HepG2 (cell line): ENCODE results near the gene PYGB. TPM values are rescaled to one million over a fixed set of nuclear protein-coding genes. Genes with fewer than 3 reads are reported as not detected.

Source experiments
- CAMTA2 ChIP-seq: sonication (generic); formaldehyde crosslinking; IDR thresholded peaks from 2 replicates; pipeline ENCODE4 v1.4.0; 2020; ENCODE audit warnings: mild to moderate bottlenecking, missing genetic modification reagents, borderline replicate concordance
- HNRNPLL ChIP-seq: fragments of 200-400 bp; formaldehyde crosslinking; IDR thresholded peaks from 2 replicates; pipeline ENCODE4 v1.6.1; 2017; ENCODE audit warnings: mild to moderate bottlenecking, low read depth, low read length; ENCODE audit not compliant: poor library complexity, severe bottlenecking
- MEIS2 ChIP-seq: sonication (generic); formaldehyde crosslinking; IDR thresholded peaks from 2 replicates; pipeline ENCODE4 v1.9.0; 2021; ENCODE audit warnings: mild to moderate bottlenecking, missing genetic modification reagents
- MLLT10 ChIP-seq: sonication (generic); formaldehyde crosslinking; IDR thresholded peaks from 2 replicates; pipeline ENCODE4 v1.4.0; 2020; ENCODE audit warnings: missing genetic modification reagents
- RBAK ChIP-seq: sonication (generic); formaldehyde crosslinking; IDR thresholded peaks from 2 replicates; pipeline ENCODE4 v1.5.1; 2020; ENCODE audit warnings: mild to moderate bottlenecking, missing genetic modification reagents
- SIX1 ChIP-seq: sonication (generic); formaldehyde crosslinking; IDR thresholded peaks from 2 replicates; pipeline ENCODE4 v1.4.0; 2020; ENCODE audit warnings: missing genetic modification reagents, borderline replicate concordance
- STAG1 ChIP-seq: sonication (generic); formaldehyde crosslinking; IDR thresholded peaks from 2 replicates; pipeline ENCODE4 v1.4.0; 2020; ENCODE audit warnings: missing genetic modification reagents
- ZNF280B ChIP-seq: sonication (generic); formaldehyde crosslinking; IDR thresholded peaks from 2 replicates; pipeline ENCODE4 v1.5.0; 2020; ENCODE audit warnings: missing genetic modification reagents, mild to moderate bottlenecking, borderline replicate concordance
- ZNF431 ChIP-seq: sonication (generic); formaldehyde crosslinking; IDR thresholded peaks from 2 replicates; pipeline ENCODE4 v1.9.0; 2022; ENCODE audit warnings: missing genetic modification reagents, low read depth, mild to moderate bottlenecking, borderline replicate concordance
- ZNF883 ChIP-seq: sonication (generic); formaldehyde crosslinking; IDR thresholded peaks from 2 replicates; pipeline ENCODE4 v1.5.1; 2020; ENCODE audit warnings: mild to moderate bottlenecking, missing genetic modification reagents; ENCODE audit errors: not compliant biosample characterization
- polyA plus RNA-seq, 8 experiments: library from polyadenylated mRNA; depleted of rRNA in 3 of 8; stranded (reverse) in 7 of 8; unstranded in 1 of 8; fragments of >200 nt; fragmentation: Illumina TruSeq in 4 of 8; extraction: Trizol in 4 of 8; gene quantifications; 2 replicates each; pipeline versions ENCODE4 v1.2.1 to v1.2.3, GENCODE V29; 2011 to 2016; ENCODE audit warnings: low read depth in 4 of 8, missing spikeins in 1 of 8, mixed read lengths in 1 of 8; ENCODE audit not compliant: insufficient read depth in 1 of 8
- total RNA-seq, 5 experiments: library from RNA; depleted of rRNA; stranded (reverse); fragments of >200 nt; fragmentation: Illumina TruSeq; extraction: Trizol; gene quantifications; 2 replicates each; pipeline ENCODE4 v1.2.3, GENCODE V29; 2016; ENCODE audit warnings: low read depth in 1 of 5
- TF ChIP-seq, protein P1 (sequence below): sonication (generic); formaldehyde crosslinking; IDR thresholded peaks from 2 replicates; pipeline ENCODE4 v1.5.0; 2020; ENCODE audit warnings: missing genetic modification reagents, mild to moderate bottlenecking, borderline replicate concordance
- TF ChIP-seq, protein P2 (sequence below): sonication (generic); formaldehyde crosslinking; IDR thresholded peaks from 2 replicates; pipeline ENCODE4 v1.4.0; 2020; ENCODE audit warnings: mild to moderate bottlenecking, missing genetic modification reagents
- TF ChIP-seq, protein P3 (sequence below): sonication (generic); formaldehyde crosslinking; IDR thresholded peaks from 2 replicates; pipeline ENCODE4 v1.5.1; 2020; ENCODE audit warnings: mild to moderate bottlenecking, missing genetic modification reagents, moderate library complexity
- TF ChIP-seq, protein P4 (sequence below): sonication (generic); formaldehyde crosslinking; IDR thresholded peaks from 2 replicates; pipeline ENCODE4 v1.4.0; 2020; ENCODE audit warnings: missing genetic modification reagents
- TF ChIP-seq, protein P5 (sequence below): sonication (generic); formaldehyde crosslinking; IDR thresholded peaks from 2 replicates; pipeline ENCODE4 v1.4.0; 2020; ENCODE audit warnings: missing genetic modification reagents, low read depth, mild to moderate bottlenecking, borderline replicate concordance

PYGB gene
- total and polyA plus RNA-seq, 2 of the 13 experiments (the other 11 are each of a cell fraction or from before 2014, with no cell fraction given) = 24.2 to 86.3 TPM

GRCh38 chr20:25294459-25295385, 46.8 kb downstream of the PYGB start (continued):
- TF ChIP-seq, protein P1, sequence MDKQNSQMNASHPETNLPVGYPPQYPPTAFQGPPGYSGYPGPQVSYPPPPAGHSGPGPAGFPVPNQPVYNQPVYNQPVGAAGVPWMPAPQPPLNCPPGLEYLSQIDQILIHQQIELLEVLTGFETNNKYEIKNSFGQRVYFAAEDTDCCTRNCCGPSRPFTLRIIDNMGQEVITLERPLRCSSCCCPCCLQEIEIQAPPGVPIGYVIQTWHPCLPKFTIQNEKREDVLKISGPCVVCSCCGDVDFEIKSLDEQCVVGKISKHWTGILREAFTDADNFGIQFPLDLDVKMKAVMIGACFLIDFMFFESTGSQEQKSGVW (CRISPR knock-in tag) = no peak
- TF ChIP-seq MLLT10 (CRISPR knock-in tag) = no peak
- no peak for TF ChIP-seq CAMTA2
- TF ChIP-seq RBAK (CRISPR knock-in tag) = peak; percentile 56; the same call in 1 of the 2 replicates
- peak; percentile 72 for TF ChIP-seq ZNF883 (CRISPR knock-in tag)
- TF ChIP-seq STAG1 (CRISPR knock-in tag) = peak; percentile 99
- peak; percentile 75 for TF ChIP-seq HNRNPLL
- TF ChIP-seq SIX1 (CRISPR knock-in tag) = peak; percentile 22; the same call in 1 of the 2 replicates
- TF ChIP-seq MEIS2 (CRISPR knock-in tag) = peak; percentile 71; the same call in 1 of the 2 replicates
- TF ChIP-seq, protein P2, sequence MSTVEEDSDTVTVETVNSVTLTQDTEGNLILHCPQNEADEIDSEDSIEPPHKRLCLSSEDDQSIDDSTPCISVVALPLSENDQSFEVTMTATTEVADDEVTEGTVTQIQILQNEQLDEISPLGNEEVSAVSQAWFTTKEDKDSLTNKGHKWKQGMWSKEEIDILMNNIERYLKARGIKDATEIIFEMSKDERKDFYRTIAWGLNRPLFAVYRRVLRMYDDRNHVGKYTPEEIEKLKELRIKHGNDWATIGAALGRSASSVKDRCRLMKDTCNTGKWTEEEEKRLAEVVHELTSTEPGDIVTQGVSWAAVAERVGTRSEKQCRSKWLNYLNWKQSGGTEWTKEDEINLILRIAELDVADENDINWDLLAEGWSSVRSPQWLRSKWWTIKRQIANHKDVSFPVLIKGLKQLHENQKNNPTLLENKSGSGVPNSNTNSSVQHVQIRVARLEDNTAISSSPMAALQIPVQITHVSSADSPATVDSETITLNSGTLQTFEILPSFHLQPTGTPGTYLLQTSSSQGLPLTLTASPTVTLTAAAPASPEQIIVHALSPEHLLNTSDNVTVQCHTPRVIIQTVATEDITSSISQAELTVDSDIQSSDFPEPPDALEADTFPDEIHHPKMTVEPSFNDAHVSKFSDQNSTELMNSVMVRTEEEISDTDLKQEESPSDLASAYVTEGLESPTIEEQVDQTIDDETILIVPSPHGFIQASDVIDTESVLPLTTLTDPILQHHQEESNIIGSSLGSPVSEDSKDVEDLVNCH (CRISPR knock-in tag) = no peak
- no peak for TF ChIP-seq ZNF431 (CRISPR knock-in tag)
- TF ChIP-seq, protein P3, sequence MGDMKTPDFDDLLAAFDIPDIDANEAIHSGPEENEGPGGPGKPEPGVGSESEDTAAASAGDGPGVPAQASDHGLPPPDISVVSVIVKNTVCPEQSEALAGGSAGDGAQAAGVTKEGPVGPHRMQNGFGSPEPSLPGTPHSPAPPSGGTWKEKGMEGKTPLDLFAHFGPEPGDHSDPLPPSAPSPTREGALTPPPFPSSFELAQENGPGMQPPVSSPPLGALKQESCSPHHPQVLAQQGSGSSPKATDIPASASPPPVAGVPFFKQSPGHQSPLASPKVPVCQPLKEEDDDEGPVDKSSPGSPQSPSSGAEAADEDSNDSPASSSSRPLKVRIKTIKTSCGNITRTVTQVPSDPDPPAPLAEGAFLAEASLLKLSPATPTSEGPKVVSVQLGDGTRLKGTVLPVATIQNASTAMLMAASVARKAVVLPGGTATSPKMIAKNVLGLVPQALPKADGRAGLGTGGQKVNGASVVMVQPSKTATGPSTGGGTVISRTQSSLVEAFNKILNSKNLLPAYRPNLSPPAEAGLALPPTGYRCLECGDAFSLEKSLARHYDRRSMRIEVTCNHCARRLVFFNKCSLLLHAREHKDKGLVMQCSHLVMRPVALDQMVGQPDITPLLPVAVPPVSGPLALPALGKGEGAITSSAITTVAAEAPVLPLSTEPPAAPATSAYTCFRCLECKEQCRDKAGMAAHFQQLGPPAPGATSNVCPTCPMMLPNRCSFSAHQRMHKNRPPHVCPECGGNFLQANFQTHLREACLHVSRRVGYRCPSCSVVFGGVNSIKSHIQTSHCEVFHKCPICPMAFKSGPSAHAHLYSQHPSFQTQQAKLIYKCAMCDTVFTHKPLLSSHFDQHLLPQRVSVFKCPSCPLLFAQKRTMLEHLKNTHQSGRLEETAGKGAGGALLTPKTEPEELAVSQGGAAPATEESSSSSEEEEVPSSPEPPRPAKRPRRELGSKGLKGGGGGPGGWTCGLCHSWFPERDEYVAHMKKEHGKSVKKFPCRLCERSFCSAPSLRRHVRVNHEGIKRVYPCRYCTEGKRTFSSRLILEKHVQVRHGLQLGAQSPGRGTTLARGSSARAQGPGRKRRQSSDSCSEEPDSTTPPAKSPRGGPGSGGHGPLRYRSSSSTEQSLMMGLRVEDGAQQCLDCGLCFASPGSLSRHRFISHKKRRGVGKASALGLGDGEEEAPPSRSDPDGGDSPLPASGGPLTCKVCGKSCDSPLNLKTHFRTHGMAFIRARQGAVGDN (CRISPR knock-in tag) = peak; percentile 84
- TF ChIP-seq ZNF280B (CRISPR knock-in tag) = peak; percentile 58; the same call in 1 of the 2 replicates
- TF ChIP-seq, protein P4, sequence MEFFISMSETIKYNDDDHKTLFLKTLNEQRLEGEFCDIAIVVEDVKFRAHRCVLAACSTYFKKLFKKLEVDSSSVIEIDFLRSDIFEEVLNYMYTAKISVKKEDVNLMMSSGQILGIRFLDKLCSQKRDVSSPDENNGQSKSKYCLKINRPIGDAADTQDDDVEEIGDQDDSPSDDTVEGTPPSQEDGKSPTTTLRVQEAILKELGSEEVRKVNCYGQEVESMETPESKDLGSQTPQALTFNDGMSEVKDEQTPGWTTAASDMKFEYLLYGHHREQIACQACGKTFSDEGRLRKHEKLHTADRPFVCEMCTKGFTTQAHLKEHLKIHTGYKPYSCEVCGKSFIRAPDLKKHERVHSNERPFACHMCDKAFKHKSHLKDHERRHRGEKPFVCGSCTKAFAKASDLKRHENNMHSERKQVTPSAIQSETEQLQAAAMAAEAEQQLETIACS (CRISPR knock-in tag) = no peak
- TF ChIP-seq, protein P5, sequence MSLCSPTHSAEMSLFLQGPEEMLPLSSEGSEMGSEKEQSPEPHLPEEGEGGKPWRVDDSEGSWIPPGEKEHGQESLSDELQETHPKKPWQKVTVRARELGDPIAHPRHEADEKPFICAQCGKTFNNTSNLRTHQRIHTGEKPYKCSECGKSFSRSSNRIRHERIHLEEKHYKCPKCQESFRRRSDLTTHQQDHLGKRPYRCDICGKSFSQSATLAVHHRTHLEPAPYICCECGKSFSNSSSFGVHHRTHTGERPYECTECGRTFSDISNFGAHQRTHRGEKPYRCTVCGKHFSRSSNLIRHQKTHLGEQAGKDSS = peak; percentile 90; the same call in 1 of the 2 replicates
